ENCODE data around the gene CTSC. TPM values are rescaled to one million over a fixed set of nuclear protein-coding genes. Genes with fewer than 3 reads are reported as not detected.

Gene CTSC
- total RNA-seq, 4 donors from 2014 or later: 14.2 to 78.6 (median 47.9) TPM

DNA sequence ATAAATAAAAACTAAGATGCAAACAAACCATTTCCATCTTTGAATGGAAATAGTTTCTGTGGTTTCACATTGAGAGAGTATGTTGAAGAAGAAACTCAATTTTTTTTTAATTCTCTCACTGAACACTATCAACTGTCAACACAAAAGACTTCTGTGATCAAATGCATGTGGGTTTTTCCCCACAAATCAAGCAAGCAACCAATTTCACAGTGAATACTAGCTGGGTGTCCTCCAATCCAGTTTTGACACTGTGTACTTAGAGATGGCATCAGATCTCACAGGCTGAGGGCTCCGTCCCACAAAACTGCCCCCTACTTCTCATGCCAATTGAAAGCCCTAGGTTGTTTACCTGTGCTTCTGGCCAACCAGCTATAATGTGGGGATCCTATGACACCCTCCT lies 34.5 kb downstream of the CTSC start:
- ATAC-seq: no peak
- Histone ChIP-seq H3K27ac (no peak overlapping the region), H3K9me3 (no peaks in the 10 kb centered on the region), H3K4me1 (peaks cover 0 to 5% (median 2%) of the 10 kb centered on the region in 3 donors), H3K27me3 (no peaks in the 10 kb centered on the region), H3K4me3 (no peak overlapping the region), H3K36me3 (peaks cover 0 to 12% of the 10 kb centered on the region in 2 donors)
- 83 to 100% methylated on average over 1 of the region's 1 CpG for WGBS, 2 donors (ENCODE audit: low coverage in 1 of 2)
- TF ChIP-seq, protein P1, sequence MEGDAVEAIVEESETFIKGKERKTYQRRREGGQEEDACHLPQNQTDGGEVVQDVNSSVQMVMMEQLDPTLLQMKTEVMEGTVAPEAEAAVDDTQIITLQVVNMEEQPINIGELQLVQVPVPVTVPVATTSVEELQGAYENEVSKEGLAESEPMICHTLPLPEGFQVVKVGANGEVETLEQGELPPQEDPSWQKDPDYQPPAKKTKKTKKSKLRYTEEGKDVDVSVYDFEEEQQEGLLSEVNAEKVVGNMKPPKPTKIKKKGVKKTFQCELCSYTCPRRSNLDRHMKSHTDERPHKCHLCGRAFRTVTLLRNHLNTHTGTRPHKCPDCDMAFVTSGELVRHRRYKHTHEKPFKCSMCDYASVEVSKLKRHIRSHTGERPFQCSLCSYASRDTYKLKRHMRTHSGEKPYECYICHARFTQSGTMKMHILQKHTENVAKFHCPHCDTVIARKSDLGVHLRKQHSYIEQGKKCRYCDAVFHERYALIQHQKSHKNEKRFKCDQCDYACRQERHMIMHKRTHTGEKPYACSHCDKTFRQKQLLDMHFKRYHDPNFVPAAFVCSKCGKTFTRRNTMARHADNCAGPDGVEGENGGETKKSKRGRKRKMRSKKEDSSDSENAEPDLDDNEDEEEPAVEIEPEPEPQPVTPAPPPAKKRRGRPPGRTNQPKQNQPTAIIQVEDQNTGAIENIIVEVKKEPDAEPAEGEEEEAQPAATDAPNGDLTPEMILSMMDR (IDR thresholded peaks at IDR 0.05): no peak
- TF ChIP-seq POLR2AphosphoS5 (IDR thresholded peaks at IDR 0.05): no peak
- no peak for TF ChIP-seq EP300 (IDR thresholded peaks at IDR 0.05)
- TF ChIP-seq POLR2A (IDR thresholded peaks at IDR 0.05): no peak

DNA sequence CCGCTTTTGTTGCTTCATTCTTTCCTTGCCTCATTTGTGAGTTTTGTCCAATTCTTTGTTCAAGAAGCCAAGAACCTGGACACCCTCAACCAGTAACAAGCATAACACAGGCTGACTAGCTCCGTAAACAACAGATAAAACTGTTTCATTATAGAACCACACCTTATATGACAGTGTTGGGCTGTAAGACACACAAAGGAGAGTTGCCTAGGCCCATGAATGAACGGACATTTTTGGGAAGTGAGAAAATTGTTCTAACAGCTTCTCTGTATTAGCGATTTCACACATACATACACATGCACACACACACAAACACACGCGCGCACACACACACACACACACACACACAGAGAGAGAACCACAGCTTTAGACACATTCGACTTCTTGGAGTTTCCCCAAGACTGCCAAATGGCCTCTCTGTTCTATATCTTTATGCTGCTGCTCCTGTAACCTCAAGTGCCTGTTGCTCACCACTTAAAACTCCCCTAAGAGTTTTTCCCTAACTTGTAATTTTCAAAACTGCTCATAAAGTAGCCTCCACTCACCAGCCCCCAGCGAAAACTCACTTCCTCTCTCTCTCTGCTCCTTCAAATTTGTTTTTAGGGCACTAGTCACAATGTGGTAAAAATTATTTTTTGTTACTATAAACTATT lies 35.9 kb downstream of the CTSC start:
- H3K4me3 ChIP-seq: no peak overlapping the region
- no peaks in the 10 kb centered on the region for H3K27me3 ChIP-seq
- H3K27ac ChIP-seq: no peak overlapping the region
- H3K9me3 ChIP-seq: no peaks in the 10 kb centered on the region
- no peak for ATAC-seq
- TF ChIP-seq, protein P1 (IDR thresholded peaks at IDR 0.05): no peak
- TF ChIP-seq POLR2A (IDR thresholded peaks at IDR 0.05) (no peak), POLR2AphosphoS5 (IDR thresholded peaks at IDR 0.05) (no peak), EP300 (IDR thresholded peaks at IDR 0.05) (no peak)
- peaks cover 2 to 14% (median 4%) of the 10 kb centered on the region in 3 donors for H3K4me1 ChIP-seq
- 52 to 82% methylated on average over 7 to 9 of the region's 9 CpGs for WGBS, 2 donors (ENCODE audit: low coverage in 1 of 2)
- peaks cover 0 to 10% of the 10 kb centered on the region in 2 donors for H3K36me3 ChIP-seq

DNA sequence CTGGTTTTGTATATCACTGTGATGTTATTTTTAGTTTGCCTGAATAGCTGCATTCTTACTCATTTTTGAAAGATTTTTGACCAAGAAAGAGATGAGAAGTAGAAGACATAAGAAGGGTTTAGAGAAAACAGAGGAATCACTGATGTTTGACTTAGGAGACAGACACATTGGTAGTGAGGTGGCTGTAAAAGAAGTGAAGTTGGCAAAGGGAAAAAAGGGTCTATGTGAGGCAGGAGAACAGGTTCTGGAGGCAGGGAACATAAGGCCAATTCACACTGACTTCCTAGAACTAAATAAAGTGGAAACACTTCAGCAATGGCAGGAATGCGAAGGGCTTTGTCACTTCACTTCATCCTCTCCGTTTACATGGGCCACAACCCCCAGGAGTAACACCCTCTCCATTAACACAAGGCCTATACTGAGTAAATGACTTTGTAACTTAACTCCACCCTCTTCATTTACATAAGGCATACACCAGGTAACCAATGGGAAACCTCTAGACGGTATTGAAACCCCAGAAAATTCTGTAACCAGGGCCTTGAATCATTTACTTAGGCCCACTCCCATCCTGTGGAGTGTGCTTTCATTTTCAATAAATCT lies 36.5 kb downstream of the CTSC start:
- 80 to 88% methylated on average over 3 of the region's 3 CpGs for WGBS, 2 donors (ENCODE audit: low coverage in 1 of 2)
- no peak for ATAC-seq
- Histone ChIP-seq H3K9me3 (no peaks in the 10 kb centered on the region), H3K27me3 (no peaks in the 10 kb centered on the region), H3K27ac (no peak overlapping the region), H3K36me3 (peaks cover 0 to 4% of the 10 kb centered on the region in 2 donors), H3K4me3 (no peak overlapping the region), H3K4me1 (peaks cover 2 to 14% (median 4%) of the 10 kb centered on the region in 3 donors)
- TF ChIP-seq, protein P1 (IDR thresholded peaks at IDR 0.05): no peak
- TF ChIP-seq EP300 (IDR thresholded peaks at IDR 0.05): no peak

DNA sequence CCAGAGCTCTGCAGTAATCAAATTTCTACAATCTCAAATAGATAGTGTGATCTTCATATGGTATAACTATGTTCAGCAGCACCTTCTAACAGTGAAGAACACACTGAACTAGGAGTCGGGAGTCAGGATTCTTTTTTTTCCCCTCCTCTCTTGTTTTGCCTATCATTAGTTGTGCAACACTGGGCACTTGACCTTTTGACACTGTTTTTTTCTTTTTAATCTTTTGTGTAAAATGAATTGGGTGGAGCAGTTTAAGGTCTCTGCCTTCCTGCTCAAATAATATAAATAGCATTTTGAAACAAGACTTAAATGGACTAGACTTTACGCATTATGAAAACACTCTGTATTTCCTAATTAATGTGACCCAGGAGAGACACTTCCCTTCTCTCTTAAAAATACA lies 39.7 kb downstream of the CTSC start:
- no peak overlapping the region for H3K4me3 ChIP-seq
- 62 to 65% methylated on average over 2 of the region's 2 CpGs for WGBS, 2 donors (ENCODE audit: low coverage in 1 of 2)
- no peaks in the 10 kb centered on the region for H3K36me3 ChIP-seq
- H3K9me3 ChIP-seq: no peaks in the 10 kb centered on the region
- no peaks in the 10 kb centered on the region for H3K27me3 ChIP-seq
- no peak overlapping the region for H3K27ac ChIP-seq
- H3K4me1 ChIP-seq: peaks cover 2 to 18% (median 4%) of the 10 kb centered on the region in 3 donors
- no peak for ATAC-seq
- TF ChIP-seq, protein P1 (IDR thresholded peaks at IDR 0.05): no peak
- TF ChIP-seq POLR2AphosphoS5 (IDR thresholded peaks at IDR 0.05) (no peak), EP300 (IDR thresholded peaks at IDR 0.05) (no peak), POLR2A (IDR thresholded peaks at IDR 0.05) (no peak)

DNA sequence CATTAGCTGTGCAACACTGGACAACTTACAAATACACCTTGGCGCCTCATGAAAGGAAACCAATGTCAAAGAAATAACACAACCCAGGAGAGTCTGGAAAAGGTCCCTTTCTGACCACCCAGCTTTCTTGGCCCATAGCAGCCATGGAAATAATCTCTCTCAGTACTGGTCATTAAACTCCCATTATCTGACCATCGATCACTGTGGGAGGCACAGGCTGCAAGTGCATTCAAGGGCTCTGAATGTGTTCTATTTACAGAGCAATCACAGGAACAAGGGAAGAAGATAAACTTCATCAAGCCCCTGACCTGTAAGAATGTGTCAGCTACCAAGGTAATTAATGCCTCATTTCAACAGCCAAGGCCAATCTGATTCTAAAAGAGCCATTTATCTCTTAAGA lies 40.1 kb downstream of the CTSC start:
- Histone ChIP-seq H3K4me3 (no peak overlapping the region), H3K4me1 (peaks cover 2 to 22% (median 8%) of the 10 kb centered on the region in 3 donors), H3K27me3 (no peaks in the 10 kb centered on the region), H3K36me3 (no peaks in the 10 kb centered on the region), H3K9me3 (no peaks in the 10 kb centered on the region), H3K27ac (no peak overlapping the region)
- TF ChIP-seq, protein P1 (IDR thresholded peaks at IDR 0.05): no peak
- no peak for TF ChIP-seq POLR2A (IDR thresholded peaks at IDR 0.05)
- 38 to 56% methylated on average over 1 to 2 of the region's 2 CpGs for WGBS, 2 donors (ENCODE audit: low coverage in 1 of 2)
- no peak for ATAC-seq

All from gastroesophageal sphincter (tissue), 4 donors.